HG03064 (cell line): Measurements from ENCODE around the gene MYPOP.
"Not testable (repeated sequence)": the region's sequence is repeated elsewhere in the genome, so short reads cannot be mapped to it uniquely, and the experiment has no call there.

Experiments
- ATAC-seq: cut with Tn5 transposase; IDR thresholded peaks from one replicate; pipeline ENCODE4 v1.9.1; 2021; ENCODE audit warnings: low read depth; ENCODE audit not compliant: unreplicated experiment

MYPOP gene

DNA sequence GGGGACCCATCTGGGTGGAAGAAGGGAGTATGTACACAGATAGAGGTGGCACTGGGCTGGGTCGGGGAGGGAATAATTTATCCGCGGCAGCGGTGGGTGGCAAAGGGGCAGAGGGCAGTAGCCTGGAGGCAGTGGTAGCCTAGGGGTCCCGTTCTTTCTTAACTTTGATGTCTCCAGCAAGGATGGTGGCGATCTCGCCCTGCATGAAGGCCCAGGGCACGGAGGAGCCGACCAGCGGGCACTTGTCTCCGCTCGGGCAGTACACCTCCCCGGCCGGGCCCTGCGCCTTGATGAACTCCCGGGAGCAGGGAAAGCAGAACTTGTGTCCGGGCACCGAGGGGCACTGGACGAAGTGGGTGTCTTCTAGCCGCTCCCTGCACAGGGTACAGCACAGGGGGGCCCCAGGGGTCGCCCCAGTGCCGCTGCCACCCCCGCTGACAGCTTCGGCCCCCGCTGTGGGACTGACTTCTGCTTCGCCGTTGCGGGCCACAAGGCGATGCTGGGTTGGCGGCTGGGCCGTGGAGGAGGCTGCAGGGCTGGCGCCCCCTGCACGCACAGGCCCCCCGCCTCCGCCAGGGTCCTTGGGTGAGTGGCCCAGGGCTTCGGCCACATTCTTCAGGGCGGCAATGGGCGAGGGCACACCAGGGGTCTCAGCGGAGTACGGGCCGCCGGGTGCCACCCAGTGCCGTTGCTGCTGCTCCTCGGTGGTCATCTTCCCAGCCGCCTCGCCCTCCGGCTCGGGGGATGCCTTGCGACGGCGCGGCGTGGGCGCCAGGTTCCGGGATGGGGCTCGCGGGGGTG is 18.3 kb downstream of the MYPOP start:
- no peak for ATAC-seq

GRCh38 chr19:45883586-45883880 is 18.9 kb downstream of the MYPOP start:
- no peak for ATAC-seq

- ATAC-seq, result no peak
These were observed 19.5 kb downstream of the MYPOP start for GRCh38 chr19:45882652-45883585.

DNA sequence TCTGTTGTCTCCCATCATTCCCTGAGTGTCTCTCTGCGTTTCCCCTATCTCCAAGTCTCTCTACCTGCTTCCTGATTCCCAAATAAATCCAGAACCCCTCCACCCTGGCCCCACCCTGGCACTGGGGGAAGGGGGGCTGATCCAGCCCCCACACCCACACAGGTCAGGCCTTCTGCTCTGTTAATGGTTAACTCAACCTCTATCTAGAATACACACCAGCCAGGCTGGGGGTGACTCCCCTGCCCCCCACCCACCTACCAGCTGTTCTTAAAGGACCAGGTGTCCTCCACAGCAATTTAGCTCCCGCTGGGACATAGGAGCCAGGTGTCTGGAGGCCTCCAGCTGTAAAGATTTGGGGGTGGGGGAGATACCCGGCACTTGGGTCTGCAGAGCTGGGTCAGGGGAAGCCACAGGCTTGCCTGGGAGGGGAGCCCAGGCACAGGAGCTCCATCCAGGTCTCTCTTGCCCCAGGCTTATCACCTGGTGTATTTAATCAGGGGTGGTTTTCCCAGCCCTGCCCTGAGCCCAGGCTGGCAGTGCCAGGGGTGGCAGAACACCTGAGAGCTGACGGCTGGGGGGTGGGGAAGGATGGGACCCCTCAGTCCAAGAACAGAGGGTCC is 20.4 kb downstream of the MYPOP start:
- ATAC-seq, result no peak

DNA sequence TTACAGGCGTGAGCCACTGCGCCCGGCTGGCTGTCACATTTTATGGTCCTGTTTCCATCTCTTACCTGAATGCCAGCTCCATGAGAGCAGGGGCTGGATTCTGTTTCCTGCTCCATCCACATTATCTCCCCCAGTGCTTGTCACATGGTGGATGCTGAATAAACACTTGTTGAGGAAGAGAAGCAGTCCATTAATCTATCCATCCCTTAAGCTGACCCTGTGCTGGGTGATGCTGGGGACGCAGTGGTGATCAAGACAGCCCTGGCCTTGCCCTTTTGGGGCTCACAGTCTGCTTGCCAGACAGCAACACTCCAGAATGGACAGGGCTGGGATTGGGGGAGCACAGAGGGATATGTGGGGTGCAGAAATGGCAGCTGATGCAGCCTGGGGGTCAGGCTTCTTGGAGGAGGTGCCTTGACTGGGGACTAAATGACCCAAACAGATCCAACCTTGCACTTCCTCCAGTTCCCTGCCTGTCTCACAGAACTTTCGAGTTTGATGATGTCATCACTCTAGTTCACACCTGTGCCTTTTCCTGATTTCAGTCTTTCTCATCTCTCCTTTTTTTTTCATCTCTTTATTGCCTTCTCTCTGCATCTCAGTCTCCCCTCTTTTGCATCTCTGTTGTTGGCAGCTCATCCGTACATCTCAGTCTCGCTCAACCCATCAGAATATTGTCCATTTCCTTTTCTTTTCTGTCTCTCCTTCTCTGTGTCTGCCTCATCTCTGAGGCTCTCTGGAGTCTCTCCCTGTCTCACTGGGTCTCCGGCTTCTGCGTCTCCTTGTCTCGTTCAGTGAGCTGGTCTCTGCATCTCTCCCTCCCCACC is 21.1 kb downstream of the MYPOP start:
- ATAC-seq, result no peak

DNA sequence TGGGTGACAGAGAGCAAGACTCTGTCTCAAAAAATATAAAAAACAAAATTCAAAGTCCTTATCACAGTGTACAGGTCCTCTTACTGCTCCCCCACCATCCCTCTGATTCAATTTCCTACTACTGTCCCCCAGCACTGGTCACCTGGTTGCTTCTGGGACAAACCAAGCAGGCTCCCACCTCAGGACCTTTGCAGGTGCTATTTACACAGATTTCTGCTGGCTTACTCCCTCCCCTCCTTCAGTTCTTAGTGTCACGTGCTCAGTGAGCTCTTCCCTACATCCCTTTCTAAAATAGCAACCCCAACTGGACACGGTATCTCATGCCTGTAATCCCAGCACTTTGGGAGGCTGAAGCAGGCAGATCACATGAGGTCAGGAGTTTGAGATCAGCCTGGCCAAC is 22.4 kb downstream of the MYPOP start:
- no peak for ATAC-seq

DNA sequence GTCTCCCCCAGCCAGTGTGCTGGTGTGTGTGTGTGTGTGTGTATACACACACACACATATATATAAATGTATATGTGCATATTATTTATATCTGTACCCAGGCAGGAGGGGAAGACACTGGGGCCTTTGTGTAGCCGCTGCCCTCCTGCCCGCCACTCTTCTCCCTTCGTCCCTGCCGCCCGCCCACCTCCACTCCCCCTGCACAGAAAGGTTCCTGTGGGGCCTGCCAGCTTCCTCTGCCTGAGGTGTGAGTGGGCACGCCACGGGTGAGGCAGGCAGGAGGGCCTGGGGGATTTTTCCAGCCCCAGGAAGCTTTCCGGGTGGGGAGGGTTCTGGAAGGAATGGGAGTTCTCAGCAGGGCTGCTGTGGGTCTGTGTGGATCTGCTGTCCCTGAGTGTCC is 23.4 kb downstream of the MYPOP start:
- ATAC-seq, result no peak

GRCh38 chr19:45878043-45878794 is 24.2 kb downstream of the MYPOP start:
- ATAC-seq, result no peak

- no peak for ATAC-seq
These were observed 25.8 kb downstream of the MYPOP start for GRCh38 chr19:45876411-45877197.

DNA sequence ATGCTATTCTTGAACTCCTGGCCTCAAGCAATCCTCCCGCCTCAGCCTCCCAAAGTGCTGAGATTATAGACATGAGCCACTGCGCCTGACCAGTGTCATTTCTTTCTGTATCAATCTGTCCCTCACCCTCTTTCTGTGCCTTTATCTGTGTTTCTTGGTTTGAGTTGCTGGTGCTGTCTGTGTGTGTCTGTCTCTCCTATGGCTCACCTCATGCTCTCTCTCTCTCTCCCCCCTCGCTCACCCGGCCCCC is 26.3 kb downstream of the MYPOP start:
- ATAC-seq, result no peak

- no peak for ATAC-seq
These were observed 27.8 kb downstream of the MYPOP start for GRCh38 chr19:45874620-45874966.

DNA sequence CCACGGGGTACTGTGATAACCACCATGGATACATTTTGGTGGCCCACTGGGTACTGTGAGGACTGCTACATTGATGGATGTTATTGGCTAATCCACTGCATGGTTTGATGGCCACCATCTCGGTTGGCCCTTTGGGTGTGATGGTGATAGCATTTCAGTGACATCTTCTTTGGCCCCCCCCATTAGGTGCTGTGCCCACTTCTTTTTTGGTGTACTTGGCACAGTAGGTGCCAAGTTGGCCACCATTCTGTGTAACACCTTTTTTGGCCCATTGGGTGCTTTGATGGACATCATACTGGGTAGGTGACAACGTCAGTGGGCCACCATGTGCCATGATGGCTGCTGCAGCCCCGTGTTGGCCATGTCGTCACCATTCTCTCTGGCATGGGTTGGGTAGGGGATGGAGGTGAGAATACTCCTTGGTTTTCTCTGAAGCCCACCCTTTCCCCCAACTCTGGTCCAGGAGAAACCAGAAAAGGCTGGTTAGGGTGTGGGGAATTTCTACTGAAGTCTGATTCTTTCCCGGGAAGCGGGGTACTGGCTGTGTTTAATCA is 29.1 kb downstream of the MYPOP start:
- ATAC-seq, result no peak

DNA sequence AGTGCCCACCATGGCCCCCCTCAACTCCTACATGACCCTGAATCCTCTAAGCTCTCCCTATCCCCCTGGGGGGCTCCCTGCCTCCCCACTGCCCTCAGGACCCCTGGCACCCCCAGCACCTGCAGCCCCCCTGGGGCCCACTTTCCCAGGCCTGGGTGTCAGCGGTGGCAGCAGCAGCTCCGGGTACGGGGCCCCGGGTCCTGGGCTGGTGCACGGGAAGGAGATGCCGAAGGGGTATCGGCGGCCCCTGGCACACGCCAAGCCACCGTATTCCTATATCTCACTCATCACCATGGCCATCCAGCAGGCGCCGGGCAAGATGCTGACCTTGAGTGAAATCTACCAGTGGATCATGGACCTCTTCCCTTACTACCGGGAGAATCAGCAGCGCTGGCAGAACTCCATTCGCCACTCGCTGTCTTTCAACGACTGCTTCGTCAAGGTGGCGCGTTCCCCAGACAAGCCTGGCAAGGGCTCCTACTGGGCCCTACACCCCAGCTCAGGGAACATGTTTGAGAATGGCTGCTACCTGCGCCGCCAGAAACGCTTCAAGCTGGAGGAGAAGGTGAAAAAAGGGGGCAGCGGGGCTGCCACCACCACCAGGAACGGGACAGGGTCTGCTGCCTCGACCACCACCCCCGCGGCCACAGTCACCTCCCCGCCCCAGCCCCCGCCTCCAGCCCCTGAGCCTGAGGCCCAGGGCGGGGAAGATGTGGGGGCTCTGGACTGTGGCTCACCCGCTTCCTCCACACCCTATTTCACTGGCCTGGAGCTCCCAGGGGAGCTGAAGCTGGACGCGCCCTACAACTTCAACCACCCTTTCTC is 30.1 kb downstream of the MYPOP start:
- no peak for ATAC-seq

GRCh38 chr19:45870798-45871197 is 31.6 kb downstream of the MYPOP start:
- no peak for ATAC-seq

DNA sequence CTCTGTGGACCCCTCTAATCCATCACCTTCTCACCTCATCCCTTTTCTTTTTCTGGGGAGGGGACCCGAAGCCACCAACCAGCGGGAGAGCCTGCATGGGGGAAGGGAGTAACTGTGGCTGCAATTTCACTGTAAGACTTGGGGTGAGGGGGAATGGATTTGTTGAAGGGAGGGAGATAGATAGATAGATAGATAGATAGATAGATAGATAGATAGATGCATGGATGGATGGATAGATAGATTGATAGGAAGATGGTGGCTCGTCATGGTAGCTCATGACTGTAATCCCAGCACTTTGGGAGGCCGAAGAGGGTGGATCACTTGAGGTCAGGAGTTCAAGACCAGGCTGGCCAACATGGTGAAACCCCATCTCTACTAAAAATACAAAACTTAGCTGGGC is 35.2 kb downstream of the MYPOP start:
- ATAC-seq, result not testable (repeated sequence)

DNA sequence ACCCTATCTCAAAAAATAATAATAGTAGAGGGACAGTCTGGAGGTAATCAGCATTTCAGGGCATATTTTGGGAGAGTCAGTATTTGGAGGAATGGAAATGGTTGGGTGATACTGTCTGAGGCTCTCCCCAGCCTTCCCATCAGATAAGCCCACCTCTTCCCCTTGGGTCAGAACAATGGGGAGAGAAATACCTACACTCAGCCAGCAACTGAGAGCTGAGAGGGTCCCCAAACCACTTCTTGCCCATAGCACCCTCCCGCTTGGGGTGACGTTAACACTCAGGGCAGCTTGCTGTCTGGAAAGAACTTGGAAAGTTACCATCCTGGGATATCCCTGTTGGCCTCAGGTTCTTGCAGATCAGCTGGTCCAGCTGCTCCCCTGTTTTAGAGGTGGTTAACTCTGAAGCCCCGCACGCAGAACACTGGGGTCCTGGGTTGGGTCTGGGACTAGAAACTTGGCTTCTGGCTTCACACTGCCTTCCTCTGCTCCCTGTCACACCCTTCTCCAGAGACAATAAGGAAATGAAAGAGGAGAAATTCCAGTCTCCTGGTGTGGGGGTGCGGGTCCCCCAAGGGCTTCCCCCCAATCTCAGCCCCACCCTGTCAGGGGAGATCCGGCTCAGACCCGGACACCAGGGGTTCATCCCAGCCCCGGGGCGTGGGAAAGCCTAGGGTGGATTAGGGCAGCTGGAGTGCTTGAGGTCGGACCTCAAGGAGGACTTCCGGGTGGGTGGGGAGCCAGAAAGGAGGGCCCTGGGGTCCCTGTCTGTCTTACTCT is 35.8 kb downstream of the MYPOP start:
- no peak for ATAC-seq

GRCh38 chr19:45865269-45865948 is 37.0 kb downstream of the MYPOP start:
- no peak for ATAC-seq
